ENCODE measurements around the gene FARP2. TPM values are rescaled to one million over a fixed set of nuclear protein-coding genes. Genes with fewer than 3 reads are reported as not detected.
"Not testable (repeated sequence)": the region's sequence is repeated elsewhere in the genome, so short reads cannot be mapped to it uniquely, and the experiment has no call there.

Gene FARP2
- total RNA-seq, 1 donor from 2014 or later, result 14.0 TPM

- DNase-seq; intact Hi-C loops (cut with DNase I); ATAC-seq (ENCODE audit: poor library complexity): not testable (repeated sequence)
Observed at GRCh38 chr2:241506317-241506716, 150.2 kb downstream of the FARP2 start.

- intact Hi-C loops (cut with DNase I), result no loop called here
- ATAC-seq (ENCODE audit: poor library complexity), result no peak
- no peak for DNase-seq
Observed at GRCh38 chr2:241506793-241507429, 150.8 kb downstream of the FARP2 start.

- intact Hi-C loops (cut with DNase I), result no loop called here
- ATAC-seq (ENCODE audit: poor library complexity) (peak; percentile 30), DNase-seq (peak; percentile 71)
Observed at GRCh38 chr2:241507430-241508239, 151.6 kb downstream of the FARP2 start.

GRCh38 chr2:241508240-241509154, 152.4 kb downstream of the FARP2 start, which contains the start of gene STK25:
Gene STK25, minus strand, starts transcription at chr2:241508584. Its CDS starts 549 bp downstream, at chr2:241508035.
- intact Hi-C loops (cut with DNase I), result no loop called here
- ATAC-seq (ENCODE audit: poor library complexity) (peak; percentile 98), DNase-seq (peak; percentile 99)

- ATAC-seq (ENCODE audit: poor library complexity) (peak; percentile 0), DNase-seq (peak; percentile 71)
- intact Hi-C loops (cut with DNase I), result no loop called here
Observed at GRCh38 chr2:241509155-241509784, 153.2 kb downstream of the FARP2 start.

GRCh38 chr2:241511091-241511741, 155.1 kb downstream of the FARP2 start:
- ATAC-seq (ENCODE audit: poor library complexity) (no peak), DNase-seq (no peak)
- intact Hi-C loops (cut with DNase I), result no loop called here

- ATAC-seq (ENCODE audit: poor library complexity), result no peak
- intact Hi-C loops (cut with DNase I), result no loop called here
- DNase-seq, result no peak
Observed at GRCh38 chr2:241514553-241514952, 158.5 kb downstream of the FARP2 start.

GRCh38 chr2:241514986-241515737, 159.1 kb downstream of the FARP2 start:
- DNase-seq, result no peak
- ATAC-seq (ENCODE audit: poor library complexity), result no peak
- intact Hi-C loops (cut with DNase I), result no loop called here

- no peak for DNase-seq
- intact Hi-C loops (cut with DNase I), result no loop called here
- ATAC-seq (ENCODE audit: poor library complexity), result no peak
Observed at GRCh38 chr2:241516520-241516965, 160.5 kb downstream of the FARP2 start.

- intact Hi-C loops (cut with DNase I), result no loop called here
- DNase-seq, result no peak
- ATAC-seq (ENCODE audit: poor library complexity), result no peak
Observed at GRCh38 chr2:241517297-241517696, 161.2 kb downstream of the FARP2 start.

GRCh38 chr2:241519669-241520068, 163.6 kb downstream of the FARP2 start:
- DNase-seq, result no peak
- no peak for ATAC-seq (ENCODE audit: poor library complexity)
- intact Hi-C loops (cut with DNase I), result no loop called here

GRCh38 chr2:241522477-241522876, 166.4 kb downstream of the FARP2 start:
- ATAC-seq (ENCODE audit: poor library complexity) (no peak), DNase-seq (no peak)
- intact Hi-C loops (cut with DNase I), result no loop called here

GRCh38 chr2:241525818-241526780, 170.0 kb downstream of the FARP2 start:
- intact Hi-C loops (cut with DNase I); DNase-seq; ATAC-seq (ENCODE audit: poor library complexity): not testable (repeated sequence)

GRCh38 chr2:241530571-241530970, 174.5 kb downstream of the FARP2 start:
- intact Hi-C loops (cut with DNase I), result no loop called here
- ATAC-seq (ENCODE audit: poor library complexity) (no peak), DNase-seq (no peak)

GRCh38 chr2:241531161-241531722, 175.2 kb downstream of the FARP2 start:
- DNase-seq (no peak), ATAC-seq (ENCODE audit: poor library complexity) (no peak)
- intact Hi-C loops (cut with DNase I), result no loop called here

- DNase-seq, result no peak
- ATAC-seq (ENCODE audit: poor library complexity), result no peak
- intact Hi-C loops (cut with DNase I), result no loop called here
Observed at GRCh38 chr2:241532168-241532567, 176.1 kb downstream of the FARP2 start.
